Colon (tissue), 2 donors: ENCODE results near the gene SOSTDC1.

Source experiments
- FAIRE-seq: peaks from 2 replicates; lab custom pipeline; 2012; peaks lifted over from hg19 to GRCh38; lab: Jason Lieb, UNC
- donor health status: control.
- donor health status: control.

SOSTDC1 gene

GRCh38 chr7:16419859-16420258 lies 45.7 kb downstream of the SOSTDC1 start:
- no peak for FAIRE-seq

- no peak for FAIRE-seq
Observed at GRCh38 chr7:16419126-16419525, 46.4 kb downstream of the SOSTDC1 start.

- no peak for FAIRE-seq
Observed at GRCh38 chr7:16417906-16418305, 47.6 kb downstream of the SOSTDC1 start.

- no peak for FAIRE-seq
Observed at GRCh38 chr7:16416289-16417282, 49.0 kb downstream of the SOSTDC1 start.

GRCh38 chr7:16412274-16413254 lies 53.0 kb downstream of the SOSTDC1 start:
- no peak for FAIRE-seq
